COR-L47 (cell line): Measurements from ENCODE around the gene ZNF774.
"Not testable (repeated sequence)": the region's sequence is repeated elsewhere in the genome, so short reads cannot be mapped to it uniquely, and the experiment has no call there.

ENCODE experiments used
- DNase-seq: peaks from one replicate; lab custom pipeline; 2025; lab: John Stamatoyannopoulos, UW

Gene ZNF774

GRCh38 chr15:90352107-90352893 lies at the start of gene ZNF774:
TSS of gene ZNF774 (plus strand) at chr15:90352284. CDS start at chr15:90354661, 2,377 bp downstream.
- DNase-seq = peak; percentile 97

DNA sequence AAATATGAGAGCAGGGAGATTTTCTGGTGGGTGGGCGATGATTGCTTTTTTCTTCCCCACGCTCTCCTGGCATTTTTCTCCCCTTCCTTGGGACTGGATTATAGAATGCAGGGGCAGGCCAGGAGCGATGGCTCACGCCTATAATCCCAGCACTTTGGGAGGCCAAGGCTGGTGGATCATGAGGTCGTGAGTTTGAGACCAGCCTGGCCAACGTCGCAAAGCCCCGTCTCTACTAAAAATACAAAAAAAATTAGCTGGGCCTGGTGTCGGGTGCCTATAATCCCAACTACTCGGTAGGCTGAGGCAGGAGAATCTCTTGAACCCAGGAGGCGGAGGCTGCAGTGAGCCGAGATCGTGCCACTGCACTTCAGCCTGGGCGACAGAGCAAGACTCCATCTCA lies 46.7 kb upstream of the ZNF774 start:
- DNase-seq = not testable (repeated sequence)

DNA sequence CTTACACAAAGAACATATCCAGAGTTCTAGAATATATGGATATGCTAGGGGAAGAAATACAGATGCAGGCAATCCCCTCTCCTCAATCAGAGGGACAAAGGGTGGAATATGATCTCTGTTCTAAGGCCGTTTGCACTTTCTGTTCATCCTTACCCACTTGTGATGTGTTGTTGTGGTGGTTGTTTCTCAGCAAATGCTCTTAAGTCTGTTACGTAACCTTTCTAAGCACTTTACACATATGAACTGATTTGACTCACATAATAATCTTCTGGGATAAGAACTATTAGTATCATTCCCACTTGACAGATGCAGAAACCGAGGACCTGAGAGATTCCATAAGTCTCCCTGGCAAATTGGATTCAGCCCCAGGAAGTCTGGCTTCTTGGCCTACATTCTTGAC lies 46.2 kb upstream of the ZNF774 start:
- no peak for DNase-seq

DNA sequence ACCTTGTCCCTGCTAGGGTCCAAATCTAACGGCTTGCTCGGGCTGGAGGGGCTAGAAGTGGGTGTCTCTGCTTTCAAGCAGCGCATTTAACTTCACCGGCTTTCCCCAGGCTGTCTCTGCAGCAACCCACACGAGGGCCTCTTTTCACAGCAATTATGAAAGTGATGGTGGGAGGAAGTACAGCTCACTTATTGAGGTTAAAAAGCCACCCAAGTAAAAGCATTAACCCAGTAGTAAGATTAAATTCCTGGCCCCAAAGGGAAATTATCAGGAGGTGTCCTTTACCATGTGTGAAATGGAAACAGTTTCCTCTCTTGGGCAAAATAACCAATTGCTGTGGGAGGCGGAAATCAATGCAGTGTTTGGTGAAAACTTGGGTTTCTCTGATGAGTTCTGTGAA lies 45.5 kb upstream of the ZNF774 start:
- DNase-seq = no peak

- DNase-seq = no peak
Measured at GRCh38 chr15:90307661-90308060, 44.4 kb upstream of the ZNF774 start.

DNA sequence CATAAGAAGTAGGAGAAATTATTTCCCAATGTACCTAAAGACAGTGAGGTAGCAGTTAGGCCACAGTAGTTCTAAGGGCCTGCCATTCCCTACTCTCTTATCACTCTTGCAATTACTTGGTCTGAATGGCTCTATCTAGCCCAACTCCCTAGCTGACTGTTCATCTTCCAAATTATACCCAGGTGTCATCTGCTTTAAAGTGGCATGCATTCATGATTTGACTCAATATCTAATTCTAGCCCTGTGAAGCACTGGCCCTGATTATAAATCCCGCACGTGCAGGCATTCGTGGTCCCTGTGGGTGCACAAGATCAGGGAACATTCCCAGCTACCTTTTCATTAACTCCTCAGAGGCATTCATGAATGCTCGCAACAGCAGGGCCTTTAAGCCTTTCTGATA lies 43.1 kb upstream of the ZNF774 start:
- no peak for DNase-seq

GRCh38 chr15:90315278-90315982 lies 36.7 kb upstream of the ZNF774 start:
- no peak for DNase-seq

- no peak for DNase-seq
Measured at GRCh38 chr15:90316139-90316538, 35.9 kb upstream of the ZNF774 start.

DNA sequence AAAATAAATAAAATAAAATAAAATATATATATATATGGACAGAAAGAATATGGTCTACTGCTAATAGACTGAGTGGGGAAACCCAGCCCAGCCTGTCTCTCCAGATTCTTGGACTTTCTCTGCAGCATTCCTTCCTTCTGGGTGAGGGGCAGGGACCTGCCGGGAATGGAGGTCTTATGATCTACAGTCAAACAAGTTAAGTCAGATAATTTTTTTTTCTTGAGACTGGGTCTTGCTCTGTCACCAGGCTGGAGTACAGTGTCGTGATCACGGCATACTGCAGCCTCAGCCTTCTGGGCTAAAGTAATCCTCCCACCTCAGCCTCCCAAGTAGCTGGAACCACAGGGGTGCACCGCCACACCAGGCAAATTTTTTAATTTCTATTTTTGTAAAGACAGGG lies 33.5 kb upstream of the ZNF774 start:
- no peak for DNase-seq

DNA sequence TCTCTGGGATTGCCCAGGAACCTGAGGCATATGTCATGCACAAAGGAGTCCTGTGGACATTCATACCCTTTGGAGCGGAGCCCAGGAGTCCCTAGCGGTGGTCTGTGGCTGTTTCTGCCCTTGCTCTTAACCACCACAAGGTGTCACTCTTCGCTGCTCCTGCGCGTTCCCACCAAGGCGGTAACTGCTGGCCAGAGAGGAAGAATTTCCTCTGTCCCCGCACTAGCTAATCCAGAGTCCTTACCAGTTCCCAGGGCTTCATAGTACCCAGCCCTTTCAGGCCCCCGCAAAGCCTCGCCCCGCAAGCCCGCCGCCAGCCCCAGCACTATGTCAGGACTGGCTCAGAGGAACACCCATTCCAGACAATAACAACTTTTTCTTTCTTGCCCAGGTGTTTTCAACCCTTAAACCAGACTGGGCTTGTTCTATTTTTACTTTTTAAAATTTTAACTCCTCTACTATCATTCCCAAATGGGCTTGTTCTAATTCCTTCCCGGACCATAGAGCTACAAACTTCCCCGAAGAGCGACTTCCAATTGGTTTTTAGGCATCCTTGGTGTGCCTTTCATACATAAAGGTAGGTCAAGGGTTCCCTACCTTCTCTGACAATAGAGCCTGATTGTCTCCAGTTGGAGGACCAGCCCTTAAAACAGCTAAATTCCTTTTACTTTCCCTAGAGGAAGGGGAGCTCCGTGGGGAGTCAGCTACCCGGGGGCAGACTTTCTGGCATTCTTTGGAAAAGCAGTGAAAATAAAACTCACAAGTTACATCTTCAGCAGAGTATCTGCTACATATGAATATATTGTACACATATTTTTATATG lies 31.8 kb upstream of the ZNF774 start:
- DNase-seq = peak; percentile 84

GRCh38 chr15:90320885-90321278 lies 31.2 kb upstream of the ZNF774 start:
- no peak for DNase-seq

- no peak for DNase-seq
Measured at GRCh38 chr15:90322538-90322937, 29.5 kb upstream of the ZNF774 start.

DNA sequence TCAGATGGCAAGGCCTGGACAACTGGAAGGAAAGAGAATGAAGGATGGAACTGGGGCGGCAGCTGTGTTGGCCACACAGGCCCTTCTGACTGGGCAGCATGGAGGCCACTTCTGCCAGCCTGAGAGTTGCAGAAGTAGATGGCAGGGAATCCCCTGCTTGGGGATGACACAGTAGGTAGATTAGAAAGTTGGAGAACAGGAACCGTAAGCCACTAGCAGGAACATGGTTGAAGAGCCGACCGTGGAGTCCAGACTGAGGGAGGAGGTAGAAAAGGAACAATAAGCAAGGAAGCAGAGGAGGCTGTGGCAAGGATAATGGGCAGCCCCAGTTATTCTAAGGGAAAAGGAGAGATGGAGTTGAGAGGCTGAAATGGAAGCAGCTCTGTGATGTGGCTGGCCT lies 26.4 kb upstream of the ZNF774 start:
- DNase-seq = no peak

DNA sequence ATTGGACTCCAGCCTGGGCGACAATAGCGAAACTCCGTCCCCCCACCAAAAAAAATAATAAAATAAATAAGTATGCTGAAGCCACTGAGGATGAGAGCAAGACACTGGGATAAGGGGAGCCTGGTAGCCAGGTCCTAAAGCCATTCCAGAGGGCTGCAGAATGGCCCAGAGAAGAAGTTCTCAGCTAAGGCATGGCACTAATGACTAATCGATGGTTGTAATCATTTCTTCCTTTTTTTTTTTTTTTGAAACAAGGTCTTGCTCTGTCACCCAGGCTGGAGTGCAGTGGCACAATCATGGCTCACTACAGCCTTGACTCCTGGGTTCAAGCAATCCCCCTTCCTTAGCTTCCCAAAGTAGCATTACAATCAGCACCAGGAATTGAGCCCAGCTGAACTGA lies 25.6 kb upstream of the ZNF774 start:
- DNase-seq = no peak

DNA sequence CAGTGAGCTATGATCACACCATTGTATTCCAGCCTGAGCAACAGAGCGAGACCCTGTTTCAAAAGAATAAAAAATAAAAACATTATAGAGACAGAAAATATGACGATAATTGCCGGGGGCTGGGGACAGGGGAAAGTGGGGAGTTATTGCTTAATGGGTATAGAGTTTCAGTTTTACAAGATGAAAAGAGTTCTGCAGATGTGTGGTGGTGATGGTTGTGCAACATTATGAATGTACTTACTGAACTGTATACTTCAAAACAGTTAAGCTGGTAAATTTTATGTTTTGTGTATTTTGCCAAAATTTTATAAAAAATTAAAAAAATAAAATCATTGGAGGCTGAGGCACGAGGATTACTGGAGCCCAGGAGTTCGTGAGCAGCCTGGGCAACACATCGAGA lies 24.8 kb upstream of the ZNF774 start:
- no peak for DNase-seq

DNA sequence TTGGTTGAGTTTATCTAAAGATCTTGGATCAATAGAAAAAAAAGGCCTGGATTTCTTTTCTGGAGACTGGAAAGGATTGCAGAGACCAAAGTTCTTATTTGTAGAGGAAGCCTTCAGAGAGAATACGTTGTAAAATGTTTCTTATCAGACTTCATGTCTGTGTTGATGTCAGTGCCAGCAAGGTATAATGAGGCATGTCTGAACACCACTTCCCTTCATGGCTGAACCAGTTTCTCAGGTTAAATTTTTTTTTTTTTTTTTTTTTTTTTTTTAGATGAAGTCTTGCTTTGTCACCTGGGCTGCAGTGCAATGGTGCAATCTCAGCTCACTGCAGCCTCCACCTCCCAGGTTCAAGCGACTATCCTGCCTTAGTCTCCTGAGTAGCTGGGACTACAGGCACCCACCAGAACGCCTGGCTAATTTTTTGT lies 17.8 kb upstream of the ZNF774 start:
- no peak for DNase-seq

- no peak for DNase-seq
Measured at GRCh38 chr15:90336705-90337141, 15.4 kb upstream of the ZNF774 start.

- DNase-seq = no peak
Measured at GRCh38 chr15:90337256-90337655, 14.8 kb upstream of the ZNF774 start.

GRCh38 chr15:90338532-90338931 lies 13.6 kb upstream of the ZNF774 start:
- no peak for DNase-seq

GRCh38 chr15:90340345-90340744 lies 11.7 kb upstream of the ZNF774 start:
- peak; percentile 28 for DNase-seq

GRCh38 chr15:90343302-90343790 lies 8.7 kb upstream of the ZNF774 start:
- DNase-seq = no peak

DNA sequence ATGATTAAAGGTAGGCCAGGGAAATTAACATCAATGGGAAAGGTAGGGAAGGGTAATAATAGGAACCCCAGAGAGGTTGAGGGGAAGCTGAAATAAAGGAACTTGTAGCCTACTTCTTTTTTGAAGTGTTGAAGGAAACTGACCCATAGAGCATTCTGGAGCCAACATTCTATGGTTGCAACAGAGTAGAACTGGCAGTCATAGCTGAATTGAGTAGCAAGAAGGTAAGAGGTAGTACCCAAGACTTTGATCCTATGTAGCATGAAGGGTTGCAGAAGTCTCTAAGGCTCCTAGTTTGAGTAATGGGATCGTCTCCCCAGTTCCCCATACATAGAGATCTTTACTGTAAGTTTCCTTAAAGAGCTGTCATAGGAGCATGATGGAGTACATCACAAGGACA lies 7.4 kb upstream of the ZNF774 start:
- no peak for DNase-seq
